ENCODE data around the gene CLIP4. TPM values are rescaled to one million over a fixed set of nuclear protein-coding genes. Genes with fewer than 3 reads are reported as not detected.

Gene CLIP4
- polyA plus RNA-seq, 1 experiment: 38.8 TPM

DNA sequence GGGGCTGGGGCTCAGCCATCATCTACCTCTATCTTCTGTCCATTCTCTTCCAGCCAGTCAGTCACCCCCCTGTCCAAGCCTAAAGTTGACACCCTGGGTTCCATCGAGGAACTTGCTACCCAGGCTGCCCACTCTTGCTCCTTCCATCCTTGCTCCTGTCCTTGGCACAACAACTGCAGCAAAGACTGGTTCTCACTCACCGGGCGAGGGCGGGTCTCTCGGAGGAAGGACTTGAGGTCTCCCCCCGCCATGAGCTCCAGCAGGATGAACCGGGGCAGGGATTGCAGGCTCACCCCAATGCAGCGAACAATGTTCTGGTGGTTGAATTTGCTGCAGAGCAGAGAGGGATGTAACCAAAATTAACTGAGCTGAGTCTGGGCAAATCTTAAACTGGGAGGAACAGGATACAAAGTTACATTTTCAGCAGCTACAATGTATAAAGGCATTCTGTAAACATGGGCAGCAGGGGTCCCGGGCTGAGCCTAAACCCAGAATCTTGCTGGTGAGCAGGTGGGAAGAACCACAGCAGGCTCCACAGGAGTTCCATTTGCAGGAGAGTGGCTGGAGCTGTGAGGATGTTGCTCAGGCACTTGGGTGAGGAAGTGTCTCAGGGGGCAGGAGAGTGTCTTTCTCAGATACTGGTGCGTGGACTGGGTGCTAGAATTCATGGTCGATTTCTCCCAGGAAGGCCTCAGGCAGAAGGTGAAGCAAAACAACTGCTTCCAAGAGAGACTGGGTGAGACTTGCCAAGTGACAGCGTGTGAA is 105.5 kb downstream of the CLIP4 start:
- TF ChIP-seq, protein P1, sequence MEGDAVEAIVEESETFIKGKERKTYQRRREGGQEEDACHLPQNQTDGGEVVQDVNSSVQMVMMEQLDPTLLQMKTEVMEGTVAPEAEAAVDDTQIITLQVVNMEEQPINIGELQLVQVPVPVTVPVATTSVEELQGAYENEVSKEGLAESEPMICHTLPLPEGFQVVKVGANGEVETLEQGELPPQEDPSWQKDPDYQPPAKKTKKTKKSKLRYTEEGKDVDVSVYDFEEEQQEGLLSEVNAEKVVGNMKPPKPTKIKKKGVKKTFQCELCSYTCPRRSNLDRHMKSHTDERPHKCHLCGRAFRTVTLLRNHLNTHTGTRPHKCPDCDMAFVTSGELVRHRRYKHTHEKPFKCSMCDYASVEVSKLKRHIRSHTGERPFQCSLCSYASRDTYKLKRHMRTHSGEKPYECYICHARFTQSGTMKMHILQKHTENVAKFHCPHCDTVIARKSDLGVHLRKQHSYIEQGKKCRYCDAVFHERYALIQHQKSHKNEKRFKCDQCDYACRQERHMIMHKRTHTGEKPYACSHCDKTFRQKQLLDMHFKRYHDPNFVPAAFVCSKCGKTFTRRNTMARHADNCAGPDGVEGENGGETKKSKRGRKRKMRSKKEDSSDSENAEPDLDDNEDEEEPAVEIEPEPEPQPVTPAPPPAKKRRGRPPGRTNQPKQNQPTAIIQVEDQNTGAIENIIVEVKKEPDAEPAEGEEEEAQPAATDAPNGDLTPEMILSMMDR (IDR thresholded peaks at IDR 0.05; ENCODE audit: insufficient read depth, low read depth, low read length): no peak
- Histone ChIP-seq H3K4me3 (ENCODE audit: low read depth, low read length) (no peak overlapping the region), H3K36me3 (ENCODE audit: control insufficient read depth, insufficient read depth, low read length) (no peaks in the 10 kb centered on the region), H3K27me3 (ENCODE audit: control insufficient read depth, insufficient read depth, low read length) (no peaks in the 10 kb centered on the region; the same call in 1 of the 2 replicates)
- DNase-seq (ENCODE audit: low read depth): no peak
- ChIA-PET POLR2A (no interaction called here), CTCF (interaction anchor here (1.0 kb wide), 1 partner anchor 8 kb away, joined by 3 read pairs; no protein-coding TSS in a partner anchor)

- Histone ChIP-seq H3K36me3 (ENCODE audit: control insufficient read depth, insufficient read depth, low read length) (no peaks in the 10 kb centered on the region), H3K27me3 (ENCODE audit: control insufficient read depth, insufficient read depth, low read length) (peaks cover 3% of the 10 kb centered on the region), H3K4me3 (ENCODE audit: low read depth, low read length) (no peak overlapping the region)
- CTCF ChIA-PET: interaction anchor here (3.3 kb wide), 1 partner anchor 9 kb away, joined by 9 read pairs; no protein-coding TSS in a partner anchor
- no peak for DNase-seq (ENCODE audit: low read depth)
- TF ChIP-seq, protein P1 (IDR thresholded peaks at IDR 0.05; ENCODE audit: insufficient read depth, low read depth, low read length): no peak
- POLR2A ChIA-PET: no interaction called here
Measured at GRCh38 chr2:29222381-29223179, 107.4 kb downstream of the CLIP4 start.

- peaks cover 5% of the 10 kb centered on the region for H3K27me3 ChIP-seq (ENCODE audit: control insufficient read depth, insufficient read depth, low read length)
- H3K4me3 ChIP-seq (ENCODE audit: low read depth, low read length): no peak overlapping the region
- TF ChIP-seq, protein P1 (IDR thresholded peaks at IDR 0.05; ENCODE audit: insufficient read depth, low read depth, low read length): no peak
- CTCF ChIA-PET: interaction anchor here (3.3 kb wide), 1 partner anchor 10 kb away, joined by 9 read pairs; no protein-coding TSS in a partner anchor
- POLR2A ChIA-PET: no interaction called here
- DNase-seq (ENCODE audit: low read depth): no peak
- H3K36me3 ChIP-seq (ENCODE audit: control insufficient read depth, insufficient read depth, low read length): no peaks in the 10 kb centered on the region
Measured at GRCh38 chr2:29223257-29223656, 108.0 kb downstream of the CLIP4 start.

DNA sequence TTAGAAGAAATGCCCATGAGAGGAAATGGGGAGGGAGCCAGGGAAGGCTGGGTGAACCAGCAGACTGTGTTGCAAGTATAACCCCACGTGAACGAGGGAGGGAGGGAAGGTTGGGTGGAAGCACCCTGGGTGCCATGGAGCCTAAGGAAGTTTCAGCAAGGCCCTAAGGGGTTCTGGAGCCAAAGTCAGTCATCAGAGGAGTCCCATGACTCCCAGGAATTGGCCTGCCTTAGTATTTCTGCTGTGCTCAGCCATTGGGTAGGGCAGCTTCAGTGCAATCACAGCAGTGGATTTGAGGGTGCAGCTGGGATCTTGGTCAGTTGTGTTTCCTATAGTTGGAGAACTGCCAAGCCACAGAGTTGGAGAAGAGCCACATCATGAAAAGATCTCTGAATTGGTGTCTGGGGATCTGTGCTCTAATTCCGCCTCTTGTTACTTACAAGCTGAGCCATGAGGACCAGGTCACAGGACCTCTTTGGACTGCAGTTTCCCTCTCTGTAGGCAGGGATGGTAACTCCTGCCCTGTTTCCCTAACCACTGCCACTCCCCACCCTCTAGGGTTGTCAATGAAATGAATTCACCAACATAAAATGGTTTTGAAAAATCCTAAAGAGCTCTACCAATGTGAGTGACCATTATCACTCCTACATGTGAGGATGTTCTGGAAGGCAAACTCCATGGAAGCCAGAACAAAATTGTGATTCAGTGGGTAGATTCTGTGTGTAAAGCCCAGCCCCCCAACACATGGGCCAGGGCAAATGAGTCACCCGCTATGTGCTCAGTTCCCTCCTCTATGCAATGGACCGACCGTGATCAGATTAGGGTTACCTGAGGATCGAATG is 108.9 kb downstream of the CLIP4 start:
- no peak for DNase-seq (ENCODE audit: low read depth)
- Histone ChIP-seq H3K36me3 (ENCODE audit: control insufficient read depth, insufficient read depth, low read length) (no peaks in the 10 kb centered on the region), H3K27me3 (ENCODE audit: control insufficient read depth, insufficient read depth, low read length) (peaks cover 5% of the 10 kb centered on the region), H3K4me3 (ENCODE audit: low read depth, low read length) (no peak overlapping the region)
- TF ChIP-seq, protein P1 (IDR thresholded peaks at IDR 0.05; ENCODE audit: insufficient read depth, low read depth, low read length): no peak
- ChIA-PET CTCF (interaction anchor here (1.5 to 3.3 kb wide), 2 partner anchors 11 to 617 kb away, joined by 7 to 9 read pairs; no protein-coding TSS in a partner anchor), POLR2A (no interaction called here)
